Measurements from ENCODE around the gene MADD. TPM values are rescaled to one million over a fixed set of nuclear protein-coding genes. Genes with fewer than 3 reads are reported as not detected.

The MADD gene
- total RNA-seq, 1 experiment from 2014 or later: 31.2 TPM

- H3K4me3 ChIP-seq (ENCODE audit: low read length): no peak overlapping the region
- DNase-seq: no peak
- no peak overlapping the region for H3K27ac ChIP-seq (ENCODE audit: low read length)
- no peaks in the 10 kb centered on the region for H3K9me3 ChIP-seq (ENCODE audit: low read length)
- H3K27me3 ChIP-seq (ENCODE audit: low read length): no peaks in the 10 kb centered on the region
- no peaks in the 10 kb centered on the region for H3K36me3 ChIP-seq (ENCODE audit: insufficient read depth, low read length)
- no peaks in the 10 kb centered on the region for H3K9me2 ChIP-seq (replicated peaks; ENCODE audit: insufficient read depth, low read length)
- H3K9ac ChIP-seq (ENCODE audit: low read length): no peak overlapping the region
- no peak overlapping the region for H3K4me2 ChIP-seq (ENCODE audit: low read depth, low read length, poor library complexity, severe bottlenecking)
- H4K20me1 ChIP-seq (ENCODE audit: insufficient read depth, low read depth, low read length): no peaks in the 10 kb centered on the region
- H3K4me1 ChIP-seq (ENCODE audit: low read length): peaks cover 8% of the 10 kb centered on the region
- H3K79me2 ChIP-seq (ENCODE audit: low read length): no peaks in the 10 kb centered on the region
- H2AFZ ChIP-seq (ENCODE audit: low read length): no peak overlapping the region
Measured at GRCh38 chr11:47347137-47347536, 77.2 kb downstream of the MADD start.

- Histone ChIP-seq H3K79me2 (ENCODE audit: low read length) (no peaks in the 10 kb centered on the region), H3K9ac (ENCODE audit: low read length) (no peak overlapping the region), H3K4me1 (ENCODE audit: low read length) (peaks cover 8% of the 10 kb centered on the region), H3K4me2 (ENCODE audit: low read depth, low read length, poor library complexity, severe bottlenecking) (no peak overlapping the region), H3K36me3 (ENCODE audit: insufficient read depth, low read length) (no peaks in the 10 kb centered on the region), H3K27ac (ENCODE audit: low read length) (no peak overlapping the region), H3K9me2 (replicated peaks; ENCODE audit: insufficient read depth, low read length) (no peaks in the 10 kb centered on the region), H3K27me3 (ENCODE audit: low read length) (no peaks in the 10 kb centered on the region), H3K9me3 (ENCODE audit: low read length) (no peaks in the 10 kb centered on the region), H3K4me3 (ENCODE audit: low read length) (no peak overlapping the region), H4K20me1 (ENCODE audit: insufficient read depth, low read depth, low read length) (no peaks in the 10 kb centered on the region), H2AFZ (ENCODE audit: low read length) (no peak overlapping the region)
- no peak for DNase-seq
Measured at GRCh38 chr11:47348131-47348802, 78.3 kb downstream of the MADD start.

- H3K36me3 ChIP-seq (ENCODE audit: insufficient read depth, low read length): no peaks in the 10 kb centered on the region
- H3K9ac ChIP-seq (ENCODE audit: low read length): no peak overlapping the region
- H4K20me1 ChIP-seq (ENCODE audit: insufficient read depth, low read depth, low read length): no peaks in the 10 kb centered on the region
- peak; percentile 86 for DNase-seq
- no peaks in the 10 kb centered on the region for H3K27me3 ChIP-seq (ENCODE audit: low read length)
- no peak overlapping the region for H3K4me2 ChIP-seq (ENCODE audit: low read depth, low read length, poor library complexity, severe bottlenecking)
- H3K4me1 ChIP-seq (ENCODE audit: low read length): peaks cover 8% of the 10 kb centered on the region
- peak overlapping the region; percentile 21 for H3K27ac ChIP-seq (ENCODE audit: low read length)
- no peak overlapping the region for H3K4me3 ChIP-seq (ENCODE audit: low read length)
- no peaks in the 10 kb centered on the region for H3K9me3 ChIP-seq (ENCODE audit: low read length)
- H2AFZ ChIP-seq (ENCODE audit: low read length): no peak overlapping the region
- no peaks in the 10 kb centered on the region for H3K9me2 ChIP-seq (replicated peaks; ENCODE audit: insufficient read depth, low read length)
- H3K79me2 ChIP-seq (ENCODE audit: low read length): no peaks in the 10 kb centered on the region
Measured at GRCh38 chr11:47348859-47349258, 78.9 kb downstream of the MADD start.

- Histone ChIP-seq H3K36me3 (ENCODE audit: insufficient read depth, low read length) (no peaks in the 10 kb centered on the region), H4K20me1 (ENCODE audit: insufficient read depth, low read depth, low read length) (no peaks in the 10 kb centered on the region), H3K27me3 (ENCODE audit: low read length) (no peaks in the 10 kb centered on the region), H3K4me1 (ENCODE audit: low read length) (peaks cover 8% of the 10 kb centered on the region), H3K79me2 (ENCODE audit: low read length) (no peaks in the 10 kb centered on the region), H2AFZ (ENCODE audit: low read length) (no peak overlapping the region), H3K4me2 (ENCODE audit: low read depth, low read length, poor library complexity, severe bottlenecking) (no peak overlapping the region), H3K4me3 (ENCODE audit: low read length) (no peak overlapping the region), H3K27ac (ENCODE audit: low read length) (peak overlapping the region; percentile 21; the same call in 1 of the 2 replicates), H3K9ac (ENCODE audit: low read length) (no peak overlapping the region), H3K9me3 (ENCODE audit: low read length) (no peaks in the 10 kb centered on the region), H3K9me2 (replicated peaks; ENCODE audit: insufficient read depth, low read length) (no peaks in the 10 kb centered on the region)
- no peak for DNase-seq
Measured at GRCh38 chr11:47349521-47350095, 79.7 kb downstream of the MADD start.

- Histone ChIP-seq H3K4me1 (ENCODE audit: low read length) (peaks cover 8% of the 10 kb centered on the region), H3K4me3 (ENCODE audit: low read length) (no peak overlapping the region), H4K20me1 (ENCODE audit: insufficient read depth, low read depth, low read length) (no peaks in the 10 kb centered on the region), H3K27ac (ENCODE audit: low read length) (no peak overlapping the region), H2AFZ (ENCODE audit: low read length) (no peak overlapping the region), H3K9me3 (ENCODE audit: low read length) (no peaks in the 10 kb centered on the region), H3K9me2 (replicated peaks; ENCODE audit: insufficient read depth, low read length) (no peaks in the 10 kb centered on the region), H3K79me2 (ENCODE audit: low read length) (no peaks in the 10 kb centered on the region), H3K27me3 (ENCODE audit: low read length) (no peaks in the 10 kb centered on the region), H3K4me2 (ENCODE audit: low read depth, low read length, poor library complexity, severe bottlenecking) (no peak overlapping the region), H3K36me3 (ENCODE audit: insufficient read depth, low read length) (no peaks in the 10 kb centered on the region), H3K9ac (ENCODE audit: low read length) (no peak overlapping the region)
- no peak for DNase-seq
Measured at GRCh38 chr11:47350315-47350714, 80.4 kb downstream of the MADD start.

GRCh38 chr11:47351156-47352126 is 81.5 kb downstream of the MADD start:
- no peak overlapping the region for H3K4me3 ChIP-seq (ENCODE audit: low read length)
- no peak overlapping the region for H3K27ac ChIP-seq (ENCODE audit: low read length)
- no peaks in the 10 kb centered on the region for H3K9me3 ChIP-seq (ENCODE audit: low read length)
- no peaks in the 10 kb centered on the region for H4K20me1 ChIP-seq (ENCODE audit: insufficient read depth, low read depth, low read length)
- no peak overlapping the region for H2AFZ ChIP-seq (ENCODE audit: low read length)
- no peaks in the 10 kb centered on the region for H3K27me3 ChIP-seq (ENCODE audit: low read length)
- no peak overlapping the region for H3K9ac ChIP-seq (ENCODE audit: low read length)
- no peak for DNase-seq
- H3K4me1 ChIP-seq (ENCODE audit: low read length): peaks cover 8% of the 10 kb centered on the region
- H3K9me2 ChIP-seq (replicated peaks; ENCODE audit: insufficient read depth, low read length): no peaks in the 10 kb centered on the region
- H3K79me2 ChIP-seq (ENCODE audit: low read length): no peaks in the 10 kb centered on the region
- H3K36me3 ChIP-seq (ENCODE audit: insufficient read depth, low read length): no peaks in the 10 kb centered on the region; the same call in 1 of the 2 replicates
- no peak overlapping the region for H3K4me2 ChIP-seq (ENCODE audit: low read depth, low read length, poor library complexity, severe bottlenecking)

- Histone ChIP-seq H2AFZ (ENCODE audit: low read length) (no peak within 1 kb of the TSS), H3K9me2 (replicated peaks; ENCODE audit: insufficient read depth, low read length) (no peaks in the 10 kb centered on the region), H4K20me1 (ENCODE audit: insufficient read depth, low read depth, low read length) (no peaks in the 10 kb centered on the region), H3K27ac (ENCODE audit: low read length) (no peak within 1 kb of the TSS), H3K79me2 (ENCODE audit: low read length) (no peaks in the 10 kb centered on the region), H3K4me3 (ENCODE audit: low read length) (no peak within 1 kb of the TSS), H3K36me3 (ENCODE audit: insufficient read depth, low read length) (peaks cover 3% of the 10 kb centered on the region; the same call in 1 of the 2 replicates), H3K4me1 (ENCODE audit: low read length) (peaks cover 8% of the 10 kb centered on the region), H3K27me3 (ENCODE audit: low read length) (no peaks in the 10 kb centered on the region), H3K9ac (ENCODE audit: low read length) (no peak within 1 kb of the TSS), H3K4me2 (ENCODE audit: low read depth, low read length, poor library complexity, severe bottlenecking) (no peak within 1 kb of the TSS), H3K9me3 (ENCODE audit: low read length) (no peaks in the 10 kb centered on the region)
- no peak for DNase-seq
Measured at GRCh38 chr11:47352556-47352955, 82.6 kb downstream of the MADD start, which contains the start of gene MYBPC3. Gene MYBPC3 (minus strand): TSS chr11:47352702. CDS start chr11:47352647, 55 bp downstream.

Measured in Karpas-422 (cell line).